Lower leg skin (tissue), 3 donors: Measurements from ENCODE around the gene RBM41.

ENCODE experiments used
- CTCF ChIP-seq, 3 donors: fragments of 450-650 bp; IDR thresholded peaks; one replicate each; pipeline ENCODE4 v1.5.1; 2016; ENCODE audit warnings: antibody characterized with exemption in 3 of 3, mild to moderate bottlenecking in 3 of 3, moderate library complexity in 2 of 3
- POLR2A ChIP-seq, 2 donors: fragments of 450-650 bp; IDR thresholded peaks; one replicate each; pipeline ENCODE4 v1.6.1; 2016 to 2017; ENCODE audit warnings: antibody characterized with exemption in 2 of 2, mild to moderate bottlenecking in 1 of 2, moderate library complexity in 1 of 2

- TF ChIP-seq CTCF (IDR thresholded peaks at IDR 0.05) (no peak), POLR2A (IDR thresholded peaks at IDR 0.05) (no peak)
Measured at GRCh38 chrX:107029752-107030151, 88.9 kb downstream of the RBM41 start.
